Esophagus squamous epithelium (tissue), 4 donors: ENCODE results near the gene ZMYND10.

Source experiments
- POLR2A ChIP-seq, 4 donors: fragments of 450-650 bp; IDR thresholded peaks; one replicate each; pipeline ENCODE4 v1.6.1; 2017; ENCODE audit warnings: antibody characterized with exemption in 4 of 4, mild to moderate bottlenecking in 4 of 4, moderate library complexity in 3 of 4
- TF ChIP-seq, protein P1 (sequence below), 6 experiments: fragments of 450-650 bp in 4 of 6; fragments of 200-600 bp in 2 of 6; sonication (generic) in 2 of 6; IDR thresholded peaks; one replicate each; pipeline ENCODE4 v1.5.1; 2016 to 2019; ENCODE audit warnings: antibody characterized with exemption in 6 of 6, mild to moderate bottlenecking in 4 of 6, moderate library complexity in 4 of 6

DNA sequence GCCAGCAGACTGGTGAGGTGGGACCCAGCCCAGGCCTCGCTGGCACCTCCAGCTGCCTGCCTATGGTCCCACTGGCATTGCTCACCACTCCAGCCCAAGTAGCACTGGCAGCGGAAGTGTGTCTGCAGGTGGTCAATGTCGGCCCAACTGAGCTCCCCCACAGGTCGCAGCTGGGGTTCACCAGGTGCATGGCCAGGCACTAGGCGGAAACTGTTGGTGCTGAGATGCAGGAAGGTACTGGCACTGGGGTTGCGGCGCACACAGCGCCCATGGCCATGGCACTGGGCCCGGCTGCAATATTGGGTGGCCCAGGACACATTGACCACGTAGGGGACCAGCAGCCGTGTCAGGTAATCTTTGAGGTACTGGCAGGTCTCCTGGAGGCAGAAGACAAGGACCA is 27.4 kb downstream of the ZMYND10 start:
- TF ChIP-seq, protein P1, sequence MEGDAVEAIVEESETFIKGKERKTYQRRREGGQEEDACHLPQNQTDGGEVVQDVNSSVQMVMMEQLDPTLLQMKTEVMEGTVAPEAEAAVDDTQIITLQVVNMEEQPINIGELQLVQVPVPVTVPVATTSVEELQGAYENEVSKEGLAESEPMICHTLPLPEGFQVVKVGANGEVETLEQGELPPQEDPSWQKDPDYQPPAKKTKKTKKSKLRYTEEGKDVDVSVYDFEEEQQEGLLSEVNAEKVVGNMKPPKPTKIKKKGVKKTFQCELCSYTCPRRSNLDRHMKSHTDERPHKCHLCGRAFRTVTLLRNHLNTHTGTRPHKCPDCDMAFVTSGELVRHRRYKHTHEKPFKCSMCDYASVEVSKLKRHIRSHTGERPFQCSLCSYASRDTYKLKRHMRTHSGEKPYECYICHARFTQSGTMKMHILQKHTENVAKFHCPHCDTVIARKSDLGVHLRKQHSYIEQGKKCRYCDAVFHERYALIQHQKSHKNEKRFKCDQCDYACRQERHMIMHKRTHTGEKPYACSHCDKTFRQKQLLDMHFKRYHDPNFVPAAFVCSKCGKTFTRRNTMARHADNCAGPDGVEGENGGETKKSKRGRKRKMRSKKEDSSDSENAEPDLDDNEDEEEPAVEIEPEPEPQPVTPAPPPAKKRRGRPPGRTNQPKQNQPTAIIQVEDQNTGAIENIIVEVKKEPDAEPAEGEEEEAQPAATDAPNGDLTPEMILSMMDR (IDR thresholded peaks at IDR 0.05), result no peak
- TF ChIP-seq POLR2A (IDR thresholded peaks at IDR 0.05), result no peak
